ENCODE data around the gene MAPK9.

DNA sequence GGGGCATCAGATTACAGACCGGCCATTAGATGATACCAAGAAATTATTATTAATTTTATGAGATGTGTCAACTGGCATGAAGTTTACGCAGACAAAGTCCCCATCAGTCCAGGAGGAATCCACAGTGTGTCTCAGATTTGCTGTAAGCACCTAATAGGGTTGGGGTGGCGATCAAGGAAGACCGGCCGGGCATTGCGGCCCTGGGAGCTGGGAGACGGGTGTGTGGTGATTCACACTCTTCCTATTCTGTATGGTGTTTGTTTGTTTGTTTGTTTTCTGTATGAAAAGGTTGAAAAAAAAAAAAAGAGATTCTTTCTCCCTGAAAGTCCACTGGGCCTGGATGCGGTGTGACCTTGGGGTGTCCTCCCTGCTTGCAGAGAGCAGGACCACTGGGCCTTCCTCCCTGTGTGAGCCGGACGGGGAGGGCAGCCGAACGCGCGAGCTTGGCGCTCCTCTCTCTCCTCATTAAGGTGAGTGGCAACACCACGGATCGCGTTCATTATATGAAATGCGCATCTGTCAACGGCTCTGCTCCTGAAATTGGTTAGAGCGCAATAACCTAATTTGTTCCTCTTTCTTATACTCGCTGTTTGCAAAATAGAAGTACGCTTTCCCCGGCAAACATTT, 98.0 kb downstream of the MAPK9 start:
- TF ChIP-seq, protein P1, sequence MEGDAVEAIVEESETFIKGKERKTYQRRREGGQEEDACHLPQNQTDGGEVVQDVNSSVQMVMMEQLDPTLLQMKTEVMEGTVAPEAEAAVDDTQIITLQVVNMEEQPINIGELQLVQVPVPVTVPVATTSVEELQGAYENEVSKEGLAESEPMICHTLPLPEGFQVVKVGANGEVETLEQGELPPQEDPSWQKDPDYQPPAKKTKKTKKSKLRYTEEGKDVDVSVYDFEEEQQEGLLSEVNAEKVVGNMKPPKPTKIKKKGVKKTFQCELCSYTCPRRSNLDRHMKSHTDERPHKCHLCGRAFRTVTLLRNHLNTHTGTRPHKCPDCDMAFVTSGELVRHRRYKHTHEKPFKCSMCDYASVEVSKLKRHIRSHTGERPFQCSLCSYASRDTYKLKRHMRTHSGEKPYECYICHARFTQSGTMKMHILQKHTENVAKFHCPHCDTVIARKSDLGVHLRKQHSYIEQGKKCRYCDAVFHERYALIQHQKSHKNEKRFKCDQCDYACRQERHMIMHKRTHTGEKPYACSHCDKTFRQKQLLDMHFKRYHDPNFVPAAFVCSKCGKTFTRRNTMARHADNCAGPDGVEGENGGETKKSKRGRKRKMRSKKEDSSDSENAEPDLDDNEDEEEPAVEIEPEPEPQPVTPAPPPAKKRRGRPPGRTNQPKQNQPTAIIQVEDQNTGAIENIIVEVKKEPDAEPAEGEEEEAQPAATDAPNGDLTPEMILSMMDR (IDR thresholded peaks at IDR 0.05), result no peak
- TF ChIP-seq EP300 (IDR thresholded peaks at IDR 0.05) (no peak), POLR2A (IDR thresholded peaks at IDR 0.05) (no peak)
